ENCODE results near the gene INO80D.
"Not testable (repeated sequence)": the region's sequence is repeated elsewhere in the genome, so short reads cannot be mapped to it uniquely, and the experiment has no call there.

INO80D gene

GRCh38 chr2:206056286-206056685 lies 29.7 kb downstream of the INO80D start:
- Histone ChIP-seq H3K9ac (ENCODE audit: insufficient read length) (no peak overlapping the region), H3K36me3 (ENCODE audit: insufficient read depth, low read length) (peaks cover 20% of the 10 kb centered on the region), H3K4me3 (no peak overlapping the region), H3K27ac (no peak overlapping the region), H3K9me3 (ENCODE audit: low read depth, low read length) (no peaks in the 10 kb centered on the region)
- DNase-seq (ENCODE audit: low read depth, low spot score), result no peak
- TF ChIP-seq POLR2AphosphoS5 (IDR thresholded peaks at IDR 0.05; ENCODE audit: borderline replicate concordance, low read depth, low read length) (no peak), FOXP2 (optimal IDR thresholded peaks at IDR 0.05; ENCODE audit: control extremely low read depth, extremely low read length, insufficient read depth) (no peak), EZH2 (IDR thresholded peaks at IDR 0.05) (no peak)

- Histone ChIP-seq H3K36me3 (ENCODE audit: insufficient read depth, low read length) (peaks cover 20% of the 10 kb centered on the region), H3K9ac (ENCODE audit: insufficient read length) (no peak overlapping the region), H3K4me3 (no peak overlapping the region), H3K27ac (no peak overlapping the region), H3K9me3 (ENCODE audit: low read depth, low read length) (no peaks in the 10 kb centered on the region)
- DNase-seq (ENCODE audit: low read depth, low spot score), result no peak
- no peak for TF ChIP-seq FOXP2 (optimal IDR thresholded peaks at IDR 0.05; ENCODE audit: control extremely low read depth, extremely low read length, insufficient read depth)
- no peak for TF ChIP-seq POLR2AphosphoS5 (IDR thresholded peaks at IDR 0.05; ENCODE audit: borderline replicate concordance, low read depth, low read length)
- TF ChIP-seq EZH2 (IDR thresholded peaks at IDR 0.05), result no peak
These were observed 31.0 kb downstream of the INO80D start for GRCh38 chr2:206054952-206055351.

GRCh38 chr2:206051912-206052311 lies 34.1 kb downstream of the INO80D start:
- H3K27ac ChIP-seq, result no peak overlapping the region
- peaks cover 18% of the 10 kb centered on the region for H3K36me3 ChIP-seq (ENCODE audit: insufficient read depth, low read length)
- H3K9me3 ChIP-seq (ENCODE audit: low read depth, low read length), result no peaks in the 10 kb centered on the region
- H3K9ac ChIP-seq (ENCODE audit: insufficient read length), result no peak overlapping the region
- TF ChIP-seq POLR2AphosphoS5 (IDR thresholded peaks at IDR 0.05; ENCODE audit: borderline replicate concordance, low read depth, low read length) (no peak), FOXP2 (optimal IDR thresholded peaks at IDR 0.05; ENCODE audit: control extremely low read depth, extremely low read length, insufficient read depth) (no peak), EZH2 (IDR thresholded peaks at IDR 0.05) (no peak)
- H3K4me3 ChIP-seq, result no peak overlapping the region
- no peak for DNase-seq (ENCODE audit: low read depth, low spot score)

GRCh38 chr2:206049392-206049791 lies 36.6 kb downstream of the INO80D start:
- DNase-seq (ENCODE audit: low read depth, low spot score), result no peak
- TF ChIP-seq FOXP2 (optimal IDR thresholded peaks at IDR 0.05; ENCODE audit: control extremely low read depth, extremely low read length, insufficient read depth) (no peak), EZH2 (IDR thresholded peaks at IDR 0.05) (no peak), POLR2AphosphoS5 (IDR thresholded peaks at IDR 0.05; ENCODE audit: borderline replicate concordance, low read depth, low read length) (no peak)
- Histone ChIP-seq H3K9me3 (ENCODE audit: low read depth, low read length) (no peaks in the 10 kb centered on the region), H3K27ac (no peak overlapping the region), H3K9ac (ENCODE audit: insufficient read length) (no peak overlapping the region), H3K4me3 (no peak overlapping the region), H3K36me3 (ENCODE audit: insufficient read depth, low read length) (peaks cover 13% of the 10 kb centered on the region)

- H3K9me3 ChIP-seq (ENCODE audit: low read depth, low read length), result no peaks in the 10 kb centered on the region
- DNase-seq (ENCODE audit: low read depth, low spot score), result no peak
- no peak overlapping the region for H3K9ac ChIP-seq (ENCODE audit: insufficient read length)
- no peak overlapping the region for H3K27ac ChIP-seq
- peaks cover 16% of the 10 kb centered on the region for H3K36me3 ChIP-seq (ENCODE audit: insufficient read depth, low read length)
- TF ChIP-seq EZH2 (IDR thresholded peaks at IDR 0.05) (no peak), FOXP2 (optimal IDR thresholded peaks at IDR 0.05; ENCODE audit: control extremely low read depth, extremely low read length, insufficient read depth) (no peak), POLR2AphosphoS5 (IDR thresholded peaks at IDR 0.05; ENCODE audit: borderline replicate concordance, low read depth, low read length) (no peak)
- no peak overlapping the region for H3K4me3 ChIP-seq
These were observed 40.7 kb downstream of the INO80D start for GRCh38 chr2:206045251-206045650.

GRCh38 chr2:206040525-206040924 lies 45.4 kb downstream of the INO80D start:
- no peak overlapping the region for H3K4me3 ChIP-seq

GRCh38 chr2:206035393-206035792 lies 50.6 kb downstream of the INO80D start:
- H3K4me3 ChIP-seq; H3K27ac ChIP-seq; DNase-seq (ENCODE audit: low read depth, low spot score); H3K9ac ChIP-seq (ENCODE audit: insufficient read length); H3K9me3 ChIP-seq (ENCODE audit: low read depth, low read length): not testable (repeated sequence)
- peaks cover 13% of the 10 kb centered on the region; the same call in 1 of the 2 replicates for H3K36me3 ChIP-seq (ENCODE audit: insufficient read depth, low read length)

More at GRCh38 chr2:206040525-206040924, 45.4 kb downstream of the INO80D start:
- TF ChIP-seq POLR2AphosphoS5 (IDR thresholded peaks at IDR 0.05; ENCODE audit: borderline replicate concordance, low read depth, low read length) (no peak), FOXP2 (optimal IDR thresholded peaks at IDR 0.05; ENCODE audit: control extremely low read depth, extremely low read length, insufficient read depth) (no peak), EZH2 (IDR thresholded peaks at IDR 0.05) (no peak)
- Histone ChIP-seq H3K36me3 (ENCODE audit: insufficient read depth, low read length) (peaks cover 26% of the 10 kb centered on the region), H3K27ac (no peak overlapping the region), H3K9ac (ENCODE audit: insufficient read length) (no peak overlapping the region), H3K9me3 (ENCODE audit: low read depth, low read length) (no peaks in the 10 kb centered on the region)
- DNase-seq (ENCODE audit: low read depth, low spot score), result no peak

GRCh38 chr2:206033452-206033851 lies 52.5 kb downstream of the INO80D start:
- not testable (repeated sequence) for H3K9ac ChIP-seq (ENCODE audit: insufficient read length); H3K9me3 ChIP-seq (ENCODE audit: low read depth, low read length); DNase-seq (ENCODE audit: low read depth, low spot score); H3K27ac ChIP-seq; H3K4me3 ChIP-seq
- H3K36me3 ChIP-seq (ENCODE audit: insufficient read depth, low read length), result peaks cover 13% of the 10 kb centered on the region; the same call in 1 of the 2 replicates

- Histone ChIP-seq H3K36me3 (ENCODE audit: insufficient read depth, low read length) (peaks cover 12% of the 10 kb centered on the region; the same call in 1 of the 2 replicates), H3K9me3 (ENCODE audit: low read depth, low read length) (peaks cover 4% of the 10 kb centered on the region; the same call in 1 of the 2 replicates)
These were observed 53.9 kb downstream of the INO80D start for GRCh38 chr2:206031950-206032567.

More at GRCh38 chr2:206031950-206032567, 53.9 kb downstream of the INO80D start:
- no peak overlapping the region for H3K9ac ChIP-seq (ENCODE audit: insufficient read length)
- no peak for DNase-seq (ENCODE audit: low read depth, low spot score)
- H3K4me3 ChIP-seq, result no peak overlapping the region
- H3K27ac ChIP-seq, result no peak overlapping the region
- TF ChIP-seq FOXP2 (optimal IDR thresholded peaks at IDR 0.05; ENCODE audit: control extremely low read depth, extremely low read length, insufficient read depth) (no peak), EZH2 (IDR thresholded peaks at IDR 0.05) (no peak), POLR2AphosphoS5 (IDR thresholded peaks at IDR 0.05; ENCODE audit: borderline replicate concordance, low read depth, low read length) (no peak)

All from SK-N-MC (cell line).